ENCODE results near the gene POLD4. TPM values are rescaled to one million over a fixed set of nuclear protein-coding genes. Genes with fewer than 3 reads are reported as not detected.

POLD4 gene
- total and polyA plus RNA-seq, 2 donors (not counting 3 experiments of a cell fraction or from before 2014, with no cell fraction given) = 50.1 to 204 TPM

GRCh38 chr11:67364169-67364568, 10.8 kb upstream of the POLD4 start:
- ChIA-PET CTCF (interaction anchor here (1.2 kb wide), 2 partner anchors 10 to 19 kb away, joined by 3 to 5 read pairs; partner anchors contain the start of gene CLCF1), POLR2A (interaction anchor here (0.7 kb wide), 1 partner anchor 9 kb away, joined by 3 read pairs; no protein-coding TSS in a partner anchor)
- Histone ChIP-seq H3K27ac (ENCODE audit: insufficient read depth, low read depth, low read length) (no peak overlapping the region), H3K4me2 (ENCODE audit: insufficient read depth, low read length) (no peak overlapping the region), H3K27me3 (ENCODE audit: control insufficient read depth in 2 of 2, insufficient read depth in 2 of 2, low read length in 2 of 2) (no peaks in the 10 kb centered on the region), H3K79me2 (ENCODE audit: control insufficient read depth, insufficient read depth, low read length) (no peaks in the 10 kb centered on the region), H3K4me1 (ENCODE audit: control insufficient read depth, extremely low read depth, insufficient read depth, low read length) (peaks cover 3% of the 10 kb centered on the region), H2AFZ (ENCODE audit: low read depth, low read length) (no peak overlapping the region), H3K9me1 (replicated peaks; ENCODE audit: control insufficient read depth, extremely low read depth, insufficient read depth, low read length) (no peaks in the 10 kb centered on the region), H3K9me3 (replicated peaks; ENCODE audit: control insufficient read depth, insufficient read depth, low read length) (no peaks in the 10 kb centered on the region), H3K9ac (replicated peaks; ENCODE audit: extremely low read depth, insufficient read depth, low read length) (no peak overlapping the region), H3K4me3 (replicated peaks in 1 of 3; ENCODE audit: insufficient read depth in 1 of 3, low read depth in 1 of 3, low read length in 3 of 3) (no peak overlapping the region), H4K20me1 (replicated peaks; ENCODE audit: control insufficient read depth, extremely low read depth, insufficient read depth, low read length) (no peaks in the 10 kb centered on the region), H3K36me3 (ENCODE audit: control insufficient read depth in 2 of 2, extremely low read depth in 1 of 2, insufficient read depth in 2 of 2, low read length in 2 of 2) (no peaks in the 10 kb centered on the region)
- no peak for TF ChIP-seq POLR2AphosphoS5 (IDR thresholded peaks at IDR 0.05; ENCODE audit: insufficient read depth, low read depth, low read length)
- no peak for TF ChIP-seq MYC (IDR thresholded peaks at IDR 0.05; ENCODE audit: low read depth, low read length)
- no TSS peak for BruUV-seq (replicated peaks)
- intact Hi-C loops (cut with micrococcal nuclease) (no loop called here), dilution Hi-C loops (cut with MboI; ENCODE audit: extremely low pct_ligation_motif_present, low sequenced_read_pairs) (no loop called here)
- FAIRE-seq (no peak), DNase-seq (ENCODE audit: low read depth, low spot score) (no peak)

- peaks cover 37% of the 10 kb centered on the region for H3K4me1 ChIP-seq (ENCODE audit: control insufficient read depth, extremely low read depth, insufficient read depth, low read length)
- dilution Hi-C loops (cut with MboI; ENCODE audit: extremely low pct_ligation_motif_present, low sequenced_read_pairs) (no loop called here), intact Hi-C loops (cut with micrococcal nuclease) (loop anchor here (1.0 kb wide), 2 partner anchors 16 to 24 kb away; no protein-coding TSS in a partner anchor)
- H3K4me2 ChIP-seq (ENCODE audit: insufficient read depth, low read length) = no peak overlapping the region
- H3K27me3 ChIP-seq (ENCODE audit: control insufficient read depth in 2 of 2, insufficient read depth in 2 of 2, low read length in 2 of 2) = no peaks in the 10 kb centered on the region
- no peak overlapping the region for H3K27ac ChIP-seq (ENCODE audit: insufficient read depth, low read depth, low read length)
- no peak overlapping the region for H2AFZ ChIP-seq (ENCODE audit: low read depth, low read length)
- no peaks in the 10 kb centered on the region for H4K20me1 ChIP-seq (replicated peaks; ENCODE audit: control insufficient read depth, extremely low read depth, insufficient read depth, low read length)
- no peaks in the 10 kb centered on the region for H3K36me3 ChIP-seq (ENCODE audit: control insufficient read depth in 2 of 2, extremely low read depth in 1 of 2, insufficient read depth in 2 of 2, low read length in 2 of 2)
- no peaks in the 10 kb centered on the region for H3K9me3 ChIP-seq (replicated peaks; ENCODE audit: control insufficient read depth, insufficient read depth, low read length)
- ChIA-PET POLR2A (interaction anchor here (0.8 kb wide), 1 partner anchor 17 kb away, joined by 4 read pairs; no protein-coding TSS in a partner anchor), CTCF (interaction anchor here (1.4 to 15.0 kb wide), 3 partner anchors 12 to 33 kb away, joined by 7 to 1051 read pairs (median 13); partner anchors contain the start of genes CLCF1 and RAD9A)
- H3K79me2 ChIP-seq (ENCODE audit: control insufficient read depth, insufficient read depth, low read length) = no peaks in the 10 kb centered on the region
- DNase-seq (ENCODE audit: low read depth, low spot score) (no peak), FAIRE-seq (no peak)
- no TSS peak for BruUV-seq (replicated peaks)
- H3K9me1 ChIP-seq (replicated peaks; ENCODE audit: control insufficient read depth, extremely low read depth, insufficient read depth, low read length) = no peaks in the 10 kb centered on the region
- H3K4me3 ChIP-seq (replicated peaks in 1 of 3; ENCODE audit: insufficient read depth in 1 of 3, low read depth in 1 of 3, low read length in 3 of 3) = no peak overlapping the region
- no peak overlapping the region for H3K9ac ChIP-seq (replicated peaks; ENCODE audit: extremely low read depth, insufficient read depth, low read length)
- no peak for TF ChIP-seq CTCF (IDR thresholded peaks at IDR 0.05; ENCODE audit: extremely low read depth in 1 of 2, insufficient read depth in 1 of 2, low read depth in 1 of 2, low read length in 2 of 2)
- peak; percentile 17 for TF ChIP-seq FOS (IDR thresholded peaks at IDR 0.05; ENCODE audit: borderline replicate concordance, insufficient read depth, low read length)
These were observed 4.7 kb upstream of the POLD4 start for GRCh38 chr11:67357831-67358670.
